Type B pancreatic cell (in vitro differentiated cells): ENCODE measurements around the gene RASSF10. TPM values are rescaled to one million over a fixed set of nuclear protein-coding genes. Genes with fewer than 3 reads are reported as not detected.

Source experiments
- DNase-seq: peaks from one replicate; pipeline ENCODE4 v3.0.0; 2021; ENCODE audit warnings: mixed read lengths; ENCODE audit not compliant: unreplicated experiment; ENCODE audit errors: extremely low spot score
- H3K27ac Mint-ChIP-seq: 2 replicates; pipeline ENCODE4 v1.8.0; 2021; ENCODE audit warnings: mild to moderate bottlenecking, mixed read lengths
- H3K27me3 Mint-ChIP-seq: 2 replicates; pipeline ENCODE4 v1.8.0; 2021; ENCODE audit warnings: mixed read lengths
- H3K36me3 Mint-ChIP-seq: 2 replicates; pipeline ENCODE4 v1.8.0; 2021; ENCODE audit warnings: mixed read lengths
- H3K4me1 Mint-ChIP-seq: one replicate; pipeline ENCODE4 v1.8.0; 2021; ENCODE audit warnings: mixed read lengths; ENCODE audit not compliant: unreplicated experiment
- H3K4me3 Mint-ChIP-seq: 2 replicates; pipeline ENCODE4 v1.8.0; 2021; ENCODE audit warnings: mild to moderate bottlenecking, mixed read lengths
- H3K9me3 Mint-ChIP-seq: 2 replicates; pipeline ENCODE4 v1.8.0; 2021; ENCODE audit warnings: mixed read lengths
- total RNA-seq: library from RNA; stranded (reverse); gene quantifications from 2 replicates; pipeline ENCODE4 v1.2.1, GENCODE V29; 2021; ENCODE audit warnings: low replicate concordance
- TF ChIP-seq, protein P1 (sequence below): fragments of 200-600 bp; sonication (generic); conservative IDR thresholded peaks from 2 replicates; pipeline ENCODE4 v1.5.0; 2021; ENCODE audit warnings: antibody characterized with exemption, mild to moderate bottlenecking

The RASSF10 gene
- total RNA-seq, 1 donor from 2014 or later, result 8.6 TPM

- no peak overlapping the region for H3K27ac Mint-ChIP-seq
- no peak for DNase-seq
- H3K4me1 Mint-ChIP-seq, result peaks cover 30% of the 10 kb centered on the region
- no peak overlapping the region for H3K4me3 Mint-ChIP-seq
- H3K36me3 Mint-ChIP-seq, result peaks cover 4% of the 10 kb centered on the region
- no peaks in the 10 kb centered on the region for H3K9me3 Mint-ChIP-seq
- TF ChIP-seq, protein P1, sequence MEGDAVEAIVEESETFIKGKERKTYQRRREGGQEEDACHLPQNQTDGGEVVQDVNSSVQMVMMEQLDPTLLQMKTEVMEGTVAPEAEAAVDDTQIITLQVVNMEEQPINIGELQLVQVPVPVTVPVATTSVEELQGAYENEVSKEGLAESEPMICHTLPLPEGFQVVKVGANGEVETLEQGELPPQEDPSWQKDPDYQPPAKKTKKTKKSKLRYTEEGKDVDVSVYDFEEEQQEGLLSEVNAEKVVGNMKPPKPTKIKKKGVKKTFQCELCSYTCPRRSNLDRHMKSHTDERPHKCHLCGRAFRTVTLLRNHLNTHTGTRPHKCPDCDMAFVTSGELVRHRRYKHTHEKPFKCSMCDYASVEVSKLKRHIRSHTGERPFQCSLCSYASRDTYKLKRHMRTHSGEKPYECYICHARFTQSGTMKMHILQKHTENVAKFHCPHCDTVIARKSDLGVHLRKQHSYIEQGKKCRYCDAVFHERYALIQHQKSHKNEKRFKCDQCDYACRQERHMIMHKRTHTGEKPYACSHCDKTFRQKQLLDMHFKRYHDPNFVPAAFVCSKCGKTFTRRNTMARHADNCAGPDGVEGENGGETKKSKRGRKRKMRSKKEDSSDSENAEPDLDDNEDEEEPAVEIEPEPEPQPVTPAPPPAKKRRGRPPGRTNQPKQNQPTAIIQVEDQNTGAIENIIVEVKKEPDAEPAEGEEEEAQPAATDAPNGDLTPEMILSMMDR, result no peak
- H3K27me3 Mint-ChIP-seq, result no peaks in the 10 kb centered on the region
Observed at GRCh38 chr11:12986194-12986898, 22.8 kb upstream of the RASSF10 start.

GRCh38 chr11:12989428-12990161 is 19.5 kb upstream of the RASSF10 start:
- Mint-ChIP-seq H3K27ac (no peak overlapping the region), H3K9me3 (peaks cover 5% of the 10 kb centered on the region), H3K4me1 (peaks cover 8% of the 10 kb centered on the region), H3K4me3 (peak overlapping the region; percentile 62), H3K27me3 (peaks cover 7% of the 10 kb centered on the region), H3K36me3 (peaks cover 8% of the 10 kb centered on the region)
- TF ChIP-seq, protein P1, result no peak
- no peak for DNase-seq

DNA sequence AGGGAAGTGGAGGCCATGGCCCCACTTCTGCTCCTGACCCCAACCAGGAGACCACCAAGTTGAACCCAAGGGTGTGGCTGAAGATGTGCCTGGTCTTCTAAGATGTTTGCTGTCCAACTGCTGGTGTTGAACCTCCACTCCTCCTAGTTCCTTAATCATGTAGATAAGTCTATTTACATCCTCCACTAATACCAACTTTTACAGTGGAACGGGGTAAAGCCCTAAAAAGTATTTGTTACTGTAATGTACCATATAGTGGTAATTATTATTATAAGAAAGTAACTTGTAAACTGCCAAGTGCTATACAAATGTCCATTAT is 19.0 kb upstream of the RASSF10 start:
- Mint-ChIP-seq H3K9me3 (peaks cover 5% of the 10 kb centered on the region), H3K4me1 (peaks cover 8% of the 10 kb centered on the region), H3K27me3 (peaks cover 7% of the 10 kb centered on the region), H3K27ac (no peak overlapping the region), H3K4me3 (no peak overlapping the region), H3K36me3 (peaks cover 8% of the 10 kb centered on the region)
- no peak for DNase-seq
- TF ChIP-seq, protein P1, result no peak

DNA sequence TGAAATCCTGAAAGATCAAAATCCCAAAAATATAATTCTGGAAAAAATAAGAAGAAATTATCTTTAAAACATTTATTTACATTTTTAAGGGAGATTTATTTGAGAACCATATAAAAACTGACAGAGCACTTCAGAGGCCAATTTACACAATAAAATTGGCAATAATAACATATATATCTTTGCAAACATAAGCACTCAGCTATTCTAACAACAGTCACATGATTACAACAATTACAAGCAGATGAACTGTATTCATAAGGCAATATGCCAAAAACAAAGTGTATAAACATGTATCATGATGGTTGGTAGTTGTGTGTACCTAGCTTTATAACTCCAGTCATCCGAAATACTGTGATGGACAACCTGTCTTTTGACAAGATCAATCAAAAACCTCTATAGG is 17.7 kb upstream of the RASSF10 start:
- TF ChIP-seq, protein P1, result no peak
- peaks cover 8% of the 10 kb centered on the region for H3K36me3 Mint-ChIP-seq
- H3K27me3 Mint-ChIP-seq, result peaks cover 7% of the 10 kb centered on the region
- no peak overlapping the region for H3K4me3 Mint-ChIP-seq
- peaks cover 12% of the 10 kb centered on the region for H3K9me3 Mint-ChIP-seq
- peaks cover 8% of the 10 kb centered on the region for H3K4me1 Mint-ChIP-seq
- H3K27ac Mint-ChIP-seq, result no peak overlapping the region
- no peak for DNase-seq

DNA sequence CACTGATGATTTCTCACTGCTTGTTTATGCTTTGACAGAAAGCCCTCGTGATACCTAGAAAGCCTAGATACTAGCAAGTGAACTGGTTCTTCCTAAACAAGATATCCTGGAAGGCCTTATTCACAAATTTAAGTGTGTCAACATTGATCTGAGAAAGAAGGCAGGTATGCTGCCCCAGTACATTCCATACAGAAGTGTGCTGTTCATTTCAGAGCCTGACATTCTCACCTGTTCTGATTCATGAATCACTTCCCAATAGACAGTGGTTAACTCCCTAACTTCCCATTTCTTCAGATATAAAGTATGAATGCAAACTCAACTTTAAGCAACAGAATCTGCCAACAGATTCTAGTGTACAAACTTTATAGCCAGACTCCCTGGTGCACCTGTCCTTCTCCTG is 15.5 kb upstream of the RASSF10 start:
- Mint-ChIP-seq H3K36me3 (peaks cover 8% of the 10 kb centered on the region), H3K9me3 (peaks cover 17% of the 10 kb centered on the region)
- no peak for DNase-seq

More for the DNA sequence above, 15.5 kb upstream of the RASSF10 start:
- peak overlapping the region; percentile 34 for H3K4me3 Mint-ChIP-seq
- H3K4me1 Mint-ChIP-seq, result peaks cover 8% of the 10 kb centered on the region
- H3K27me3 Mint-ChIP-seq, result peaks cover 7% of the 10 kb centered on the region
- H3K27ac Mint-ChIP-seq, result peak overlapping the region; percentile 56
- TF ChIP-seq, protein P1, result no peak
